ENCODE measurements around the gene PTRH1. TPM values are rescaled to one million over a fixed set of nuclear protein-coding genes. Genes with fewer than 3 reads are reported as not detected.

The PTRH1 gene
- total RNA-seq, 1 donor from 2014 or later = 6.9 TPM

DNA sequence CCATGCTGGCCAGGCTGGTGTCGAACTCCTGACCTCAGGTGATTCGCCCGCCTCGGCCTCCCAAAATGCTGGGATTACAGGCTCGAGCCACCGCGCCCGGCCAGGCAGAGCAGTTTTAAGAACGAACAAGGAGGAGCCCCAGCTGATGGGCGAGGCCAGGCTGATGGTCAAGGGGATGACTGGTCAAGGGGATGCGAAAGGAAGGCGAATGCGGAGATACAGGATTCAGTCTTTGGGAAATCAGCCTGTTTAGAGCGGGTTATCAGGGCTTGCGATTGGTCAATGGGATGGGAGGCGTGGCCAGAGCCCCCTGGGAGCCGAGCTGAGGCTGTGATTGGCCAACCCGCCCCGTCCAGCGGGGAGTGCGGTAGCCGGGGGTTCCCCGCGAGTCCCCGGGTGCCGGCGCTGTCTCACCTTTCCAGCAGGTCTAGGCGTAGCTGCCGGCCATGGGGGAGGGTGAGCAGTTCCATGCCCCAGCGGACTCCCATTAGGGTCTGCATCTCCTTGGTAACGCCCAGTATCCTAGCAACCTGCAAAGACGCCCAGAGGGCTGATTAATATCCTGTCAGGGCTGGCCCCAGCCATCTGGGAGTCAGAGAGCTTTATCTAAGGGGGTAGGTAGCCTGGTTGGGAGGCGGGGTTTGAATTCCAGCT, 27.1 kb upstream of the PTRH1 start:
- DNase-seq (ENCODE audit: low spot score in 2 of 2) (peak in 1 of 2 donors; percentile 49), FAIRE-seq (no peak)

- FAIRE-seq = no peak
- peak; percentile 78 to 82 for DNase-seq (ENCODE audit: low spot score in 2 of 2)
These were observed 26.5 kb upstream of the PTRH1 start for GRCh38 chr9:127741831-127742434.

DNA sequence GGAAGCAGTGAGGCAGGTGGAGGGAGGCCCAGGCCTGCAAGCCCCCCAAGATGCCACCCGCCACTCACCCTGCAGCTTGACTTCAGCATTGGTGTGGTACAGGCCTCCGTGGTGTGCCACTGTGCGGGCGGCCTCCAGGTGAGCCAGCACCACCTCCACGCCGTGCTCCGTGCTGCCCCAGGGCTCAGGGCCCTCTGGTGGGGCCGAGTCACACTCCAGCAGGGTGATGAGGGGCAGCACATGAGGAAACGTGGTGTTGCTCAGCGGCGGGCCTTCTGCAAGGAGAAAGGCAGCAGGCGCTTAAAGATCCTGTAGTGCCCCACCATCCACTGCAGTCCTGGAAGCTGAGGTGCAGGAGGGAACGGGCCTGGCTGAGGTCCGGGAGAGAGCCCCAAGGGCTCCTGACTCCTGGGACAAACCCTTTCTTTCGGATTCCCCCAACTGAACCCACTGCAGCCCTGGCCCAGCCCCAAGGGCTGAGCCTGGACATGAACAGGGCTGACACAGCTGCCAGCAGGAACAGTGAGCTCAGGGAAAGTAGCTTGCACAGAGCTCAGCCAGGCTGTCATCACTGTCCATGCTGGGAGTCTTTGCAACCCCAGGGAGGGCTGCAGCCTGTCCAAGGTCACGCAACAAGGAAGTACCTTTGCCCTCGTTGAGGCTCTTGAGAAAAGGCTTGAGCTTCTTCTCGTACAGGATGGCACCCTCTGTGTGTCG, 24.3 kb upstream of the PTRH1 start:
- FAIRE-seq (no peak), DNase-seq (ENCODE audit: low spot score in 2 of 2) (no peak)

GRCh38 chr9:127738666-127739065, 23.2 kb upstream of the PTRH1 start:
- FAIRE-seq (no peak), DNase-seq (ENCODE audit: low spot score in 2 of 2) (no peak)

DNA sequence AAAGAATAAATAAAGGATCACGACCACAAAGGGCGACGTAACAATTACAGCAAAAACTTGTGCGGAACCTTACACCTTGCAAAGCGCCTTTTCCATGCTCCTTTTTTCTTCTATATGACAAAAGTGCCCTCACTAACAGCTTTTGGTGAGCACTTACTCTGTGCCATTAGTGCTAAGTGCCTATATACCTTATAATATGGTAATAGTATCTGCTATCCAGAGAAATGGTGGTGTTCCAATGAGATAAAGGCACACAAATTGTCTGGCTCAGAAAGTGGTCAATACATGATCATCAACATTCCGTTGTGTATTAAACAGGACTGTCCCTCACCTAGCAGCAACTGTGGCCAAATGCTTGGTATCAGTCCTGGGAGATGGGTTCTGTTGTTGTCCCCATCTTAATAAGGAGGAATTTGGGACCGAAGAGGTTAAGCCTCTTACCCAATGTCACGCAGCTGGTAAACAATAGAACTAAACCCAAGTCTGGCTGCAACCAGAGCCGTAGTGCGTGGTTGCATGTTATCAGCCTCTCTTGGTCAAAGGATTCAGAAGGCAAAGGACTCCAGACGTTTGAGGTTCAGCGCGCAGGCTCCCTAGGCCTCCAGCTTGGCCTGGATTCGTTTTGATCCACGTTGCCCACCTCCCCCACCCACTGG, 20.2 kb upstream of the PTRH1 start:
- DNase-seq (ENCODE audit: low spot score in 2 of 2) (no peak), FAIRE-seq (no peak)

- FAIRE-seq = peak; percentile 52
These were observed 19.5 kb upstream of the PTRH1 start, which contains the start of gene TOR2A for GRCh38 chr9:127734747-127735529. Gene TOR2A (minus strand): TSS chr9:127735294. CDS start chr9:127735270, 24 bp downstream.

GRCh38 chr9:127734247-127734746, 18.8 kb upstream of the PTRH1 start:
- FAIRE-seq (no peak), DNase-seq (ENCODE audit: low spot score in 2 of 2) (no peak)

More at GRCh38 chr9:127734747-127735529, 19.5 kb upstream of the PTRH1 start, which contains the start of gene TOR2A:
- DNase-seq (ENCODE audit: low spot score in 2 of 2) = peak; percentile 98 to 99

DNA sequence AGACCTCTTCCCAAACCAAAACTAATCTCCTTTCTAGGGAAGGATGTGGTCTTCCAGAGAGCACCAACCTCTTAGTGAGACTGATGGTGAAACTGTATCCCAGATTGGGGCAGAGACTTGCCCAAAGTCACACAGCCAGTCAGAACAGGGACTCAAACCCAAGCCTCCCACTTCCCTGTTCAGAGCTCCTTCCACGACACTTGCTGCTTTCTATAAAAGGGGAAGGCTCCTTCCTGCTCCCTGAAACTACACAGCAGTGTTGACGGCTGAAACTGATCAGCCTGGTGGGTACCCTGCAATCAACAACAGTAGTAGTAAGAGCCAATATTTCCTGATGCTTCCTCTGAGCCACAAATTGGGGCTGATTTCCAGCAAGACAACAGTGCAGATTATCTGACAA, 18.2 kb upstream of the PTRH1 start:
- DNase-seq (ENCODE audit: low spot score in 2 of 2) (no peak), FAIRE-seq (no peak)

- no peak for FAIRE-seq
- DNase-seq (ENCODE audit: low spot score in 2 of 2) = no peak
These were observed 17.0 kb upstream of the PTRH1 start for GRCh38 chr9:127732444-127732843.

- FAIRE-seq (no peak), DNase-seq (ENCODE audit: low spot score in 2 of 2) (no peak)
These were observed 16.5 kb upstream of the PTRH1 start for GRCh38 chr9:127731938-127732337.

DNA sequence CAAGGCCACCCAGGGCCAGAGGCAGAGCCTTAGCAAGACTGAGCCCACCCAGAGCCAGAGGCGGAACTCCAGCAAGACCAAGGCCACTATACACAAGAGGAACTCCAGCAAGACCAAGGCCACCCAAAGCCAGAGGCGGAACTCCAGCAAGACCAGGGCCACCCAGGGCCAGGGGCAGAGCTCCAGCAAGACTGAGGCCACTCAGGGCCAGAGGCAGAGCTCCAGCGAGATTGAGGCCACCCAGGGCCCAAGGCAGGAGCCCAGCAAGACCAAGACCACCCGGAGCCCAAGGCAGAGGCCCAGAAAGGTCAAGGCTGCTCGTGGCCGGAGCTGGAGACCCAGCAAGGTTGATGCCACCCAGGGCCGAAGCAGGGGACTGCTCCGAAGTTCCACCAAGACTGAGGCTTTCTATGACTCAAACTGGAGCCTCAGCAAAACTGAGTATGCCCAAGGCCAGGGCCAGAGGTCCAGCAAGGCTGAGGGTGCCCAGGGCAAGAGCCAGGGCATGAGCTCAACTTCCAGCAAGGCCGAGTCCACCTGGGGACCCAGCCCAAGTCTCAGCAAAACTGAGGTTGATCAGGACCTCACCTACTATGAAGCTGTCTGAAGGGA, 15.4 kb upstream of the PTRH1 start:
- DNase-seq (ENCODE audit: low spot score in 2 of 2) (no peak), FAIRE-seq (no peak)

GRCh38 chr9:127730262-127730661, 14.8 kb upstream of the PTRH1 start:
- no peak for FAIRE-seq
- DNase-seq (ENCODE audit: low spot score in 2 of 2) = no peak

DNA sequence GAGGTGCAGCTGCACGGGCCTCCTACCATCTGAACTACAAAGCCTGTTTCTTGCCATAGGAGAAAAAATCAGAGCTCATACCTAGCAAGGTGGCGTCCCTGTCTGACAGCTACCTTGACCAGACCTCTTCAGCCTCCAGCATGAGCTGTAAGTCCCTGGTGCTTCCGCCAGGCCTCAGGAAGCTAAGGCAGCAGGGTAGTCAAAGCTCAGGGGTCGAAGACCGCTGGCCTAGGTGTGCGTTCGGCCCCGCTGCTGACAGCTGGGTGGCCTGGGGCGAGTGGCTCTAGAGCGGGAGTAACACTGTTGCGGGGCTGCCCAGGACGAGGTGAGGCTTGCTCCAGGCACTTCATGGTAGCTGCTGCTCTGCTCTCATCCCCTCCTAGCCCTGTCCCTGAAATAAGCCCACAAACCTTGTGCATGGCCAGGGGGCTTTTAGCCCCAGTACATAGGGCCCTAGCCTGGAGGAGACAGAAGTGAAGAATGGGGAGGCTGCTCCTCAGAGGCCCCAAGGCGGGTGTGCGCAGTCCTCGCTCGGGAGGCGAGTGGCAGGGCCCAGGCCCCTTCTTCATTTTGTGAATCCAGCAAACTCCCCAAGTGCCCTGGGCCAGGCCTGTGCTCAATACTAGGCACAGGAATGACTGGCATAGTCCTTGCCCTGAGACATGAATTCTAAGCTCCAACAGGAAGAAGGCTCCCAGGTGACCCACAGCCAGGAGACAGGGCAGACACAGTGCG, 14.2 kb upstream of the PTRH1 start:
- FAIRE-seq = no peak
- DNase-seq (ENCODE audit: low spot score in 2 of 2) = no peak

GRCh38 chr9:127728808-127729207, 13.3 kb upstream of the PTRH1 start:
- DNase-seq (ENCODE audit: low spot score in 2 of 2) (no peak), FAIRE-seq (no peak)

DNA sequence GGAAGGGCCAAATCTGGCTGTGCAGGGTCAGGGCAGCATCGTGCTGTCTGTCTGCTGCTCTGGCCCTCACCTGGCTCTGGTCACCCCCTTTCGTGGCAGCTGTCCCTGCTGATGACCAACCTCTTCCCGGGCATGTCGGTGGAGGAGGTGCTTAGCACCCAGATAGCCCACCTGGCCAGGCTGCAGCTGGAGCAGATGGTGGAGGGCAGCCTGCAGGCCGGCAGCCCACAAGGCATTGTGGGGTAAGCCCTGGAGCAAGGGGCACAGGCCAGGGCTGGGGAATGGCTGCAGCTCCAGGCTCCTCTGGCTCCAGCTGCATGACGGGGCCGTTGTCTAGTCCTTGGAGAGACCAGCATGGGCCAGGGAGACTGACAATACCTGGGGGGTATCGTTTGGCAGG, 11.4 kb upstream of the PTRH1 start:
- FAIRE-seq (no peak), DNase-seq (ENCODE audit: low spot score in 2 of 2) (no peak)

GRCh38 chr9:127724012-127724411, 8.5 kb upstream of the PTRH1 start:
- FAIRE-seq = no peak
- no peak for DNase-seq (ENCODE audit: low spot score in 2 of 2)

DNA sequence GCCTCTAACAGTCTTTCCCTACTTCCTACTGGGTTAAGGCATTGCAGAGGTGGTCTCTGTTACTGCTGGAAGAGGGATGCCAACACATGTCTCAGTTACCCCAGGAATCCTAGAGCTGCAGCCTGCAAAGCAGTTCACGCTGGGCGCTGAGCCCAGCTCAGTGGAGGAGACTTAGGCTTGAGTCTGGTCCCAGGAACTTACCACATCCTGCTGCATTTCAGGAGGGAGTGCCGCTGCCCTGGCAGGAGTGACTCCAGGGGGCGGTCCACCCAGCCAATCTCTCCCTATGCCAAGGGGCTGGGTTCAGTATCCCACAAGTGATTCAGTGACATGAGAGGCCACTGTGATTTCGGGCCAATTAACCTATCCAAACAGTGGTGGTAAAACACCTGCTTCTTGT, 8.0 kb upstream of the PTRH1 start:
- DNase-seq (ENCODE audit: low spot score in 2 of 2) (no peak), FAIRE-seq (no peak)

GRCh38 chr9:127723013-127723412, 7.5 kb upstream of the PTRH1 start:
- no peak for DNase-seq (ENCODE audit: low spot score in 2 of 2)

More at GRCh38 chr9:127723013-127723412, 7.5 kb upstream of the PTRH1 start:
- no peak for FAIRE-seq

All from frontal cortex (tissue), 4 donors.